Dermis blood vessel endothelial cell (primary cell): ENCODE data around the gene IL6R. TPM values are rescaled to one million over a fixed set of nuclear protein-coding genes. Genes with fewer than 3 reads are reported as not detected.
"Not testable (repeated sequence)": the region's sequence is repeated elsewhere in the genome, so short reads cannot be mapped to it uniquely, and the experiment has no call there.

ENCODE experiments used
- DNase-seq: peaks from one replicate; pipeline ENCODE4 v3.0.0; 2010
- total RNA-seq: library from RNA; depleted of rRNA; stranded (reverse); fragments of >200 nt; gene quantifications from 2 replicates; pipeline ENCODE4 v1.2.3, GENCODE V29; 2014

Gene IL6R
- total RNA-seq, 1 donor from 2014 or later, result 23.3 TPM

DNA sequence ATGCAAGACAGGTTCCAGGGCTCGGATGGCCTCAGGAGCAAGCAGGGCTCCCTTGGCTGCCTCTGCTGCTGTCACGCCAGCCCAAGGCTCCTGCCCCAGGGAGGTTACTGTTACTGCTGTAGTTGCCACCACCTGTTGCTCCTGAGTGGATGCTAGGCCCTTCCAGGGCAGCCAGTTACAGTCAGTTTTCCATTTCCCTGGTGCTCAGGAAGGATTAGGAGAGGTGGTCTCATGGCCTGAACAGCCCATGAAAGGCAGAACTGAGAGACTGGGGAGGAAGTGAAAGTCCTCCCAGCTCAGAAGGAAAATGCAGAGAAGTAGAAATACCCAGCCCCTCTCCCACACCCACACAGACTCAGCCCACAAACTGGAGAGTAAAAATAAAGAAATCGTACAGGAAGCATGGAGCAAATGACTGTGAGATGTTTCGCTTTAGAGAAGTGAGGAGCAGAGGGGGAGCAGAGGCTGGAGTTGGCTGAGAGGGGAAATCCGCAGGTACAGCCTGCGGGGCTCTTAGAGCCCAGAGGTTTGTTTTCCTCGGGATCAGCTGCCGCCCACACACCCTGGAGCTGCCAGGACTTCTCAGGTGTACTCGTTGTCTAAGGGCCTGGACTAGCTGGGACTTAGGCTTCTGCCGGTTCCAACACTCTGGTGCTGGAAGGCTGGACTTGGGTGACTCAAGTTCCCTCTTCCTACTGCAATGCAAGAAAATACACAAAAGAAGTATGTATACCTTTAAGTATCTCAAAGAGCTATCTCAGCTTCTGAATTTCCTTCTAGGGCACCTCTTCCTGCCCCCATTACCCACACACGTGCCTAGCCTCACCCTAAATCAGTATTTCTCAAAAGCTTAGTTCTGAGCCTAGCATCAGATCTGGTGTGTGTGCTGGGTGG is 2.3 kb downstream of the IL6R start:
- DNase-seq, result no peak

DNA sequence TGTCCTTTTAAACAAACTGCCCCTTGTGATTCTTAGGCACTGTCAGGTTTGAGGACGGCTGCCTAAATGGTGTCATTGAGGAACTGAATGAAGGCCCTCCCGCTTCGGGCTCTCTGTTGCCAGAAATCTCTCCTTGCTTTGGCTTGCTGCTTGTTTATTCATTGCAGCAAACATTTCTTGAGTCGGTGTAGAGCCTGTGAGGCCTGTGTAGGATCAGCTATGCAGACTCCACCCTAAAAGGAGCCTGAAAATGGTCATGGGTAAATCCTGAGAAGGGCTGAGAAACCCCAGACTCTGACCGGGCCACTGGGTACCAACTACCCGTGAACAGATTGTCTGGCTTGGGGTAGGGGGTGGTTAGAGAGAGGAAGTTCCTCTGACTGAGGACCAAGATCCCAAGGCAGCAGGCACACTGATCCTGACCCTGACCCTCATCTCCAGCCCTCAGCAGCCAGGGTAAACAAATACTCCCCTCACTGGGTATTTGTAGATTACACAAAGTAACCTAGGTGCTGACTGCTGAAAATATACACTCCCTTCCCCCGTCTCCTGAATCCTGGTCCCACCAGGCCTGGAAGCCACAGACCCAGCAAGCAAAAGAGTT is 3.1 kb downstream of the IL6R start:
- no peak for DNase-seq

- no peak for DNase-seq
These were observed 5.2 kb downstream of the IL6R start for GRCh38 chr1:154410185-154410827.

DNA sequence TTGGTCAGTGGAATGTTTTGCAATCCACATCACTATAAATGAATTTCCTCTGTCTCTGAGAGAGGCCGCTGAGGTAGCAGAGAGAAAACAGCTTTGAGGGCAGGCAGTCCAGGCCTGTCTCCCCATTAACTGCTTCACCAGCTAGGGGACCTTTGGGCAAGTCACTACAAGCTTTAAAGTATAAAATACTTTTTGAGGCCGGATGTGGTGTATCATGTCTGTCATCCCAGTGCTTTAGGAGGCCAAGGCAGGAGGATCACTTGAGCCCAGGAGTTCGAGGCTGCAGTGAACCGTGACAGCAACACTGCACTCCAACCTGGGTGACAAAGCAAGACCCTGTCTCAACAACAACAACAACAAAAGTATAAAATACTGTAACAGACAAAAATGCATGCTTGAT is 6.4 kb downstream of the IL6R start:
- DNase-seq, result no peak

GRCh38 chr1:154413177-154413783 is 8.1 kb downstream of the IL6R start:
- no peak for DNase-seq

DNA sequence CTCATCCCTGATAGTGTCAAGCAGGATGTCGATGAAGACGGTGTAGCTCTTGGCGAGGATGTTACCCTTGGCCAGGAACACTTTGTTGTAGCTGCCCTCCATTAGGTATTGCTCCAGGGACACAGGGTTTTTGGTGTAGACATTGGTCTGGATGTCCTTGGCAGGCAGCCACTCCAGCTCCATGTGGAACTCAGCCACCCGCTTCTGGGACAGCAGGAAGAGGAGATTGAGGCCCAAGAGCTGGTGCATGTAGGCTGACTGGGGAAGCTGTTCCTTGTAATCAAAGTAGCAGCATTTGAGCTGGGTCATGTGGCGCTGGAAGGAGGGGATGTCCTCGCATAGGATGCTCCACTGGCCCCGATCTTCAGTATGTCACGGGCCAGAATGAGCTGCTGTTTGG is 9.5 kb downstream of the IL6R start:
- no peak for DNase-seq

- DNase-seq, result no peak
These were observed 11.6 kb downstream of the IL6R start for GRCh38 chr1:154416471-154417337.

GRCh38 chr1:154417338-154417608 is 12.1 kb downstream of the IL6R start:
- DNase-seq, result no peak

DNA sequence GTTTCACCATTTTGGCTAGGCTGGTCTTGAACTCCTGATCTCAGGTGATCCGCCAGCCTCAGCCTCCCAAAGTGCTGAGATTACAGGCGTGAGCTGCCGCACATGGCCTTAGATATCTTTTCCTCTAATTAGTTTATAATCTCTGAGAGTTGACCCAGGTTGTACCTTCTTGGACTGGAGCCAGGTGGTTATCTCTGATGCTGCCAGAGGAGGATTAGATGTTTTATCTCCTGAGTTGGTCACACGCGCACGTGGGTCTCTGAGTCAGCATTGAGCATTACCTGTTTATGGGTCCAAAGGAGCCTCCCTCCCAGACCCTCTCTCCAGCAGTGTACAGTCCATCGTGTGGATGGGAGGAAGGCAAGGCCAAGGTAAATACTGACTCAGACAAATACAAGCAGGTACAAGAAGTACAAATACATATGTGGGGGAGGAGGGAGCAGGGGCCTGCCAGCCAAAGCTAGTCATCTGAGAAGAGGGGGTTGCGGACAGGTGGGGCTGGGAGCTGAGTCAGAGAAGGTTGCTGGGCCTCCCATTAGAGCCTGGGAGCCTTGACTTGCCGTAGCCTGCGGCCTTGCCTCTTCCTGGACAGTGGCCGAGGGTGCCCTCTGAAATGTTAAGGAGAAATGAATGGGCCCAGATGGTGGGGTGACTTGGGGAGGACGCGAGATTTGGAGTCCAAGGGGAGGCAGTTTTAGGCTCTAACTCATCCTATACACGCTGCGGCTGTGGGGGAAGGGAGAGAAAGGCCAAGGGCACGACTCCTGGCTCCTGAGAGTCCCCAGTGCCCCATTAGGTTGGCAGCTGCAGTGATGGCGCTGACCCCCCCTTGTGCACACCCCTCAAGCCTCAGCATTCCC is 13.1 kb downstream of the IL6R start:
- peak; percentile 49 for DNase-seq

DNA sequence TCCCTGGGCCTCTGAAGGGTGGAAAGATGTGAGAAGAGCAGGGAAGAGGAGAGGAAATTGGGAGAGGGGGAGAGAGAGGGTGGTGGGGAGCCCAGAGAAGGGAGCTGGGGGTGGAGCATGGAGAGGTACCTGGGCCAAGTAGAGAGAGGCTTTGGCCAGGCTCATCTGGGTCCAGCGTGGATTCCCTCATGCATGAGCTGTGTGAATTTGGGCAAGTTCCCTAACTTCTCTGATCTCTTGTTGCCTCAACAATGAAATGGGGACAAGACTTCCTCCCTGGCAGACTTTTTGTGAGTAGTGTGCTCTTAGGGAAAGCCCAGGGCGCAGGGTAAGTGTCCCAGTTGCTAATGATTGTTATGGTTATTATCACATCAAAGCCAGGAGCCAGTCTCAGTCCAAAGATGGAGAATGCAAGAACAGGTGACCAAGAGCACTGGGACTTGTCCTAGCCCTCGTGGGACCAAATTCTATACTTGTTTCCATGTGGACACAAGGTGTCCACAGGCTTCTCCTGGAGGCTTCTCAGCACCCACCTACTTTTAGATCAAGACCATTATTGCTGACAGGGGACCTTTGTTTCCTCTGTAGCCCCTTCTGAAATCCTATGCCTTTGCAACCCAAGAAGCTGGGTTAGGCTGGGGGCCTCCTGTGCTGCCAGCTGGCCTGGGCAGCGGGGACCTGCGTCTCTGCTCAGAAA is 13.9 kb downstream of the IL6R start:
- no peak for DNase-seq

DNA sequence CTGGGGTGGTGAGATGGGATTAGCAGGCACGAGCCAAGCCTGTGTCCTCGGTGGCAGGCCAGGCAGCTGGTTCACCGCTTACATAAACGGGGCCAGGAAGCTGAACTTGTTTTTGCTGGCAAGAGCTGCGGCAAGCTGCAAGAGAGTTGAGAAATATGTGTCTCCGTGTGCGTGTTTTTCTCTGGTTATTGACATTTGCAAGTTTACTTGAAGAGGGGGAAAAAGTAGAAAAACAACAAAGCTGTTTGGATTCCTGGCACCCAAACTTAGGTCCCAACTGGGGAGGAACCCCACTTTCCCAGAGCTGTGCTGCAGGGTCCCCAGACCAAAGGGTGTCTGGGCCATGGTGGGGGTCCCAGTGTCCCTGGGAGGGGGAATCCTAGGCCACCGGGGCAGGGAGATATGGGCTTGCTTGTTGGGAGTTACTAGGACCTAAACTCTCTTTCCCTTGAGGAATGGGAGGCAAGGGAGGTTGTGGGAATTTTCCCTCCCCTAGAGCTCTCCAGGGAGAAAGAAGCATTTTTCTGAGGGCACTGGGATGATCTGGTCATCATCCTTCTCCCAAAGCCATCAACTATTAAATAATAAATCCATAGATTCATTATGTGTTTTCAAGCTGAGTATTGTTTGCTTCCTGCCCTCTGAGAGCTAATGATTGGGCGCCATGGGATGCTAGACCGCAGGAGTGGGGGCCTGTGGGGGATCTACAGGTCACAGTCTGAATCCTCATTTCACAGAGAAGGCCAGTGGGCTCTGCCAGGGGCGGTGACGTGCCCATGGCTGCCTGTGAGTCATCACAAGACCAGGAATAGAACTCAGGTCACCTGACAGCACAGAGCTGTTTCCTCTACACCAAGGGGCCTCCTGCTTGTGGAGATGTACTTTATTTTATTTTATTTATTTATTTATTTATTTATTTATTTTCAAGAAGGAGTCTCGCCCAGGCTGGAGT is 14.8 kb downstream of the IL6R start:
- DNase-seq, result peak; percentile 96

DNA sequence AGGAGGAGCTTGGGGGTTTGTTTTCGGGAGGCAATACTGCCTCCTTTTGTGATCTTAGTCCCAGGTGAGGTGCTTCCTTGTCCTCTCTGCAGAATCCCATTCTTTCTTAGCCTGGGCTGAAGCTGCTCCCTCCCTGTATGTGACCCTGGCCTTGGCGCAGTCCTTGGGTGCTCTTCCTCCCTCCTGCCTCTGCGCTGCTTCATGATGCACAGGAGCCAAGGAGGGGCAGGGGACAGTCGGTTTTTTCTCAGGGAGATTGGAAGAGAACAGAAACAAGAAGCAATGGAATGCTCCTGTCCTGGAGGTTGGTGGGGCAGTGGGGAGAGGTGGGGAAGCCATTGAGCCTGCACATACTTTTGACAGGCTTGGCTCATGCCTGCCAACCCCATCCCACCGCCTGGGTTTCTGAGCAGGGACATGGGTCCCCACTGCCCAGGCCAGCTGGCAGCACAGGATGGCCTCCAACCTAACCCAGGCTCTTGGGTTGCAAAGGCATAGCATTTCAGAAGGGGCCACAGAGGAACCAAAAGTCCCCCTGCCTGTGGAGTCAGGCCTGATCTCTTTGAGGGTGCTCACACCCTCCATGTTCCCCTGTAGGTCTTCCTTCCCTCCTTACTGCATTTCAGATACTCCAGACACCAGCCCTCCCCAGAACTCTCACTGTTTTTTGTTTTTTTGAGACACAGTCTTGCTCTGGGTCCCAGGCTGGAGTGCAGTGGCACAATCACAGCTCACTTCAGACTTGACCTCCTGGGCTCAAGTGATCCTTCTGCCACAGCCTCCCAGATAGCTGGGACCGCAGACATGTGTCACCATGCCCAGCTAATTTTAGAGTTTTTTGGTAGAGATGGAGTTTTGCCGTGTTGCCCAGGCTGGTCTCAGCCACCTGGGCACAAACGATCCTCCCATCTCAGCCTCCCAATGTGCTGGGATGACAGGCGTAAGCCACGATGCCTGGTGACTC is 16.1 kb downstream of the IL6R start:
- no peak for DNase-seq

DNA sequence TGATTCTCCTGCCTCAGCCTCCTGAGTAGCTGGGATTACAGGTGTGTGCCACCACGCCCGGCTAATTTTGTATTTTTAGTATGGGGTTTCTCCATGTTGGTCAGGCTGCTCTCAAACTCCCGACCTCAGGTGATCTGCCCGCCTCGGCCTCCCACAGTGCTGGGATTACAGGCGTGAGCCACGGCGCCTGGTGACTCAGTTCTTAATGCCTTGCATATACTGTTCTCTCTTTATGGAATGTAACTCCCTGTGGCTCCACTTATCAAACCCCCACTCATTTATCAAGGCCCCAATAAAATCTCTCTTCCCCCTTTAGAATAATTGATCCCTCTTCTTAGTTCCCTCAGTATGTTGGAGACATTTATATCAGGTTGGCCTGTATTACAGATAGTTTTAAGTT is 16.9 kb downstream of the IL6R start:
- DNase-seq, result not testable (repeated sequence)

DNA sequence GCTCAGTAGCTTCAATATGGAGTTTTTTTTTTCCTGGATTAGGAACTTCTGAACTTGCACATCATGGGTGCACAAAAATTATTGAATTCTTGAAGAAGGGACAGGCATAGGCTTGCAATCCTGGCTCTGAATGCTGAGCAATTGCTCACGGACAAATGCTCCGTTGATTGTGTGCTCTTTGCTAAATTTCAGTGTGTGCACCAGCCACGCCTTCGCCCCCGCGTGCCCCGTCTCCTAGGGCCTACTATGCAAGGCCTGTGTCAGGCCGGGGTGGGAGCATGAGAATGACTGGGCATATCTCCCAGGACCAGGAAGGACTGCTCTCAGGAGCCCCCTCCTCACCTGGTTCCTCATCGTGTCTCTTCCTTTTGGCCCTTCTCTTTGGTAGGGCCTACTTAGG is 17.4 kb downstream of the IL6R start:
- no peak for DNase-seq

DNA sequence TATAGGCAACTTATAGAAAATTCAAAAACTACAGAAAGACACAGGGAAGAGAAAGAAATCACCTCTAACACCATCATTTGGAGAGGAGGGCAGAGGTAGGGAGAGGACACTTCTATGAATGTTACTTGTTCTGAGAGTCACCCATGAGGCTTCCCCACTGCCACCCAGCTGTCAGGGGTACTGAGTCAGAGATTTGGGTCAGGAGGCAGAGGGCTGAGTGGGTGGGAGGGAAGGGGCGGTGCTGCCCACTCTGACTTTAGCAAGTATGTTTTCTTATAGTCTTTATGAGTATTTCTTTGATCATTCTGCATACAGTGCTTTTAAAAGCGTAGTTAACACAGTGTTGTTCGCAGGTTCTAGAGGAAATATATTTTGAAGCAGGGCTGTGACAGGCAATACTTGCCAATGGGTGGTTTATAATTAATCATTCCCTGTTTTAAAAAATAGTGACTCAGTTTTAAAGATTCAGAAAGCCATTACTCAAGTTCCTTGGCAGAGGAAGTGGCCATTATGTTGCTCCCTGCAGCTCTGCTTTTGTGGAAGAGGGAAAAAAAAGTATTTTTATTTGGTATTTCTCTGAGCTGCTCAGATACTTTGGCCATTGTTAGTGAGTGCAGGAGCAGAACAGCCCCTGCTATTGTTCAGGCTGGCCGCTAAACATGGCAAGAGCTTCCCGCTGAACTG is 18.3 kb downstream of the IL6R start:
- DNase-seq, result peak; percentile 85

DNA sequence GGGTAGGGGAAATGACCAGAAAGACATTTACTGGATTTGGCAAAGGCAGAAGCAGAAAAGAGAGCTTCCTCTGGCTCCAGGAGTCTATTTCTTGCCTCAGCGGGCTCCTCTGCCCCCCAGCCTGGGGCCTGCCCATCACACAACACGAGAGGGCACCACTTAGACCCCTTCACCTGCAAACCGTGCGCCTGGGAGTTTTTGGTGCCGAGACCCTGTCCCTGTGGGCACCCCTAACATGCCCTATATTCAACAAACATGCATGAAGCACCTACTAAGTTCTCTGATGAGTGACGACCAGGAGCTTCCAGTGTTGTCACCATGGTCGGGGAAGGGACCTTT is 18.8 kb downstream of the IL6R start:
- no peak for DNase-seq

GRCh38 chr1:154425172-154425571 is 20.0 kb downstream of the IL6R start:
- no peak for DNase-seq
